HepG2 (cell line): ENCODE results near the gene REM2. TPM values are rescaled to one million over a fixed set of nuclear protein-coding genes. Genes with fewer than 3 reads are reported as not detected.
A peak's percentile ranks its signal among the peaks of the same experiment; 100 is the strongest.

Experiments used
- CENPX ChIP-seq: sonication (generic); formaldehyde crosslinking; IDR thresholded peaks from 2 replicates; pipeline ENCODE4 v1.9.0; 2021; ENCODE audit warnings: mild to moderate bottlenecking, missing genetic modification reagents, moderate library complexity
- DDIT3 ChIP-seq: sonication (generic); formaldehyde crosslinking; IDR thresholded peaks from 2 replicates; pipeline ENCODE4 v1.4.0; 2020; ENCODE audit warnings: mild to moderate bottlenecking, missing genetic modification reagents
- DNMT3B ChIP-seq: conservative IDR thresholded peaks from 2 replicates; pipeline ENCODE4 v1.6.1; 2016; ENCODE audit warnings: missing biosample characterization, control low read depth
- EHMT2 ChIP-seq: fragments of 200-600 bp; sonication (generic); IDR thresholded peaks from 2 replicates; pipeline ENCODE4 v1.7.0; 2017; ENCODE audit warnings: antibody characterized with exemption, low read depth, low read length, borderline replicate concordance
- EZH2 ChIP-seq: conservative IDR thresholded peaks from 2 replicates; pipeline ENCODE4 v1.6.1; 2012; ENCODE audit warnings: mild to moderate bottlenecking, low read depth, low read length, moderate library complexity
- HMG20A ChIP-seq: IDR thresholded peaks from 2 replicates; pipeline ENCODE4 v1.6.1; 2016; ENCODE audit warnings: borderline replicate concordance
- HOXD1 ChIP-seq: sonication (generic); formaldehyde crosslinking; IDR thresholded peaks from 2 replicates; pipeline ENCODE4 v1.5.0; 2020; ENCODE audit warnings: missing genetic modification reagents
- MYNN ChIP-seq: sonication (generic); formaldehyde crosslinking; IDR thresholded peaks from 2 replicates; pipeline ENCODE4 v1.4.0; 2020; ENCODE audit warnings: mild to moderate bottlenecking, low read depth, missing genetic modification reagents
- PAF1 ChIP-seq: IDR thresholded peaks from 2 replicates; pipeline ENCODE4 v1.6.1; 2016; ENCODE audit warnings: missing genetic modification reagents, missing compliant biosample characterization
- PPARG ChIP-seq: conservative IDR thresholded peaks from 2 replicates; pipeline ENCODE4 v1.6.1; 2016; ENCODE audit warnings: missing biosample characterization, missing genetic modification reagents
- PRMT3 ChIP-seq: sonication (generic); formaldehyde crosslinking; IDR thresholded peaks from 2 replicates; pipeline ENCODE4 v1.8.1; 2022; ENCODE audit warnings: low read depth, mild to moderate bottlenecking, moderate library complexity, missing genetic modification reagents, borderline replicate concordance
- RCOR2 ChIP-seq: IDR thresholded peaks from 2 replicates; pipeline ENCODE4 v1.6.1; 2016; ENCODE audit warnings: missing biosample characterization, missing genetic modification reagents
- SRF ChIP-seq: IDR thresholded peaks from 2 replicates; pipeline ENCODE4 v1.6.1; 2011; ENCODE audit warnings: mild to moderate bottlenecking, low read depth, low read length, moderate library complexity
- THAP11 ChIP-seq: IDR thresholded peaks from 2 replicates; pipeline ENCODE4 v1.6.1; 2016; ENCODE audit warnings: missing biosample characterization, missing genetic modification reagents
- ZMAT3 ChIP-seq: sonication (generic); formaldehyde crosslinking; conservative IDR thresholded peaks from 2 replicates; pipeline ENCODE4 v1.7.0; 2021; ENCODE audit warnings: missing genetic modification reagents
- ZNF101 ChIP-seq: sonication (generic); formaldehyde crosslinking; IDR thresholded peaks from 2 replicates; pipeline ENCODE4 v1.4.0; 2020; ENCODE audit warnings: mild to moderate bottlenecking, low read depth, missing genetic modification reagents, borderline replicate concordance
- ZNF30 ChIP-seq: sonication (generic); formaldehyde crosslinking; IDR thresholded peaks from 2 replicates; pipeline ENCODE4 v1.5.0; 2020; ENCODE audit warnings: mild to moderate bottlenecking, missing genetic modification reagents
- ZNF530 ChIP-seq: sonication (generic); formaldehyde crosslinking; IDR thresholded peaks from 2 replicates; pipeline ENCODE4 v1.5.0; 2020; ENCODE audit warnings: low read depth, mild to moderate bottlenecking, missing genetic modification reagents
- ZNF558 ChIP-seq: sonication (generic); formaldehyde crosslinking; IDR thresholded peaks from 2 replicates; pipeline ENCODE4 v1.9.0; 2022; ENCODE audit warnings: mild to moderate bottlenecking, missing genetic modification reagents, borderline replicate concordance
- ZNF577 ChIP-seq: sonication (generic); formaldehyde crosslinking; IDR thresholded peaks from 2 replicates; pipeline ENCODE4 v1.4.0; 2020; ENCODE audit warnings: mild to moderate bottlenecking, low read depth, missing genetic modification reagents, borderline replicate concordance
- ZNF619 ChIP-seq: sonication (generic); formaldehyde crosslinking; IDR thresholded peaks from 2 replicates; pipeline ENCODE4 v1.4.0; 2020; ENCODE audit warnings: mild to moderate bottlenecking, missing genetic modification reagents
- ZNF646 ChIP-seq: sonication (generic); formaldehyde crosslinking; IDR thresholded peaks from 2 replicates; pipeline ENCODE4 v1.9.0; 2021; ENCODE audit warnings: mild to moderate bottlenecking, missing genetic modification reagents
- ZNF652 ChIP-seq: IDR thresholded peaks from 2 replicates; pipeline ENCODE4 v1.6.1; 2016; ENCODE audit warnings: low read depth, borderline replicate concordance
- ZNF691 ChIP-seq: sonication (generic); formaldehyde crosslinking; IDR thresholded peaks from 2 replicates; pipeline ENCODE4 v1.4.0; 2020; ENCODE audit warnings: missing genetic modification reagents, low read depth, mild to moderate bottlenecking, borderline replicate concordance
- polyA plus RNA-seq, 8 experiments: library from polyadenylated mRNA; depleted of rRNA in 3 of 8; stranded (reverse) in 7 of 8; unstranded in 1 of 8; fragments of >200 nt; fragmentation: Illumina TruSeq in 4 of 8; extraction: Trizol in 4 of 8; gene quantifications; 2 replicates each; pipeline versions ENCODE4 v1.2.1 to v1.2.3, GENCODE V29; 2011 to 2016; ENCODE audit warnings: low read depth in 4 of 8, missing spikeins in 1 of 8, mixed read lengths in 1 of 8; ENCODE audit not compliant: insufficient read depth in 1 of 8
- total RNA-seq, 5 experiments: library from RNA; depleted of rRNA; stranded (reverse); fragments of >200 nt; fragmentation: Illumina TruSeq; extraction: Trizol; gene quantifications; 2 replicates each; pipeline ENCODE4 v1.2.3, GENCODE V29; 2016; ENCODE audit warnings: low read depth in 1 of 5

Gene REM2
- total and polyA plus RNA-seq, 2 of the 13 experiments (the other 11 are each of a cell fraction or from before 2014, with no cell fraction given) = 0.20 TPM; not detected in 1

- no peak for TF ChIP-seq ZNF101 (CRISPR knock-in tag)
- no peak for TF ChIP-seq SRF
- no peak for TF ChIP-seq CENPX
- no peak for TF ChIP-seq DDIT3 (CRISPR knock-in tag)
- no peak for TF ChIP-seq ZNF646 (CRISPR knock-in tag)
- no peak for TF ChIP-seq PAF1 (CRISPR knock-in tag)
- TF ChIP-seq PRMT3 (CRISPR knock-in tag) = no peak; the same call in 1 of the 2 replicates
- peak; percentile 73; the same call in 1 of the 2 replicates for TF ChIP-seq ZNF558 (CRISPR knock-in tag)
- no peak for TF ChIP-seq ZNF530 (CRISPR knock-in tag)
- TF ChIP-seq HOXD1 = peak; percentile 77
- no peak for TF ChIP-seq ZNF652 (CRISPR knock-in tag)
- TF ChIP-seq HMG20A (CRISPR knock-in tag) = no peak
- no peak; the same call in 1 of the 2 replicates for TF ChIP-seq PPARG
- TF ChIP-seq THAP11 = peak; percentile 75; the same call in 1 of the 2 replicates
- peak; percentile 98 for TF ChIP-seq ZNF619 (CRISPR knock-in tag)
- TF ChIP-seq ZNF30 (CRISPR knock-in tag) = peak; percentile 80; the same call in 1 of the 2 replicates
- TF ChIP-seq RCOR2 (CRISPR knock-in tag) = peak; percentile 45; the same call in 1 of the 2 replicates
- no peak for TF ChIP-seq ZNF577 (CRISPR knock-in tag)
- peak; percentile 91; the same call in 1 of the 2 replicates for TF ChIP-seq EHMT2
- TF ChIP-seq DNMT3B (CRISPR knock-in tag) = no peak; the same call in 1 of the 2 replicates
- TF ChIP-seq ZMAT3 = peak; percentile 98
- TF ChIP-seq MYNN (CRISPR knock-in tag) = peak; percentile 74
- peak; percentile 99 for TF ChIP-seq ZNF691 (CRISPR knock-in tag)
- TF ChIP-seq EZH2 = no peak
Observed at GRCh38 chr14:22852940-22853767, 29.9 kb upstream of the REM2 start (continued).
